A549 (cell line): ENCODE data around the gene BPIFB2.

ENCODE experiments used
- BHLHE40 ChIP-seq: IDR thresholded peaks from 2 replicates; pipeline ENCODE4 v1.6.1; 2012; ENCODE audit warnings: low read depth, low read length, inconsistent platforms
- CHD2 ChIP-seq: fragments of 150-350 bp; IDR thresholded peaks from 2 replicates; pipeline ENCODE4 v1.6.1; 2014; ENCODE audit warnings: low read length; ENCODE audit not compliant: partially characterized antibody
- CTCF ChIP-seq: fragments of >200 bp; sonication (Bioruptor Twin); formaldehyde crosslinking; IDR thresholded peaks from 3 replicates; pipeline ENCODE4 v1.5.1; 2016
- EP300 ChIP-seq, 2 experiments: fragments of >200 bp; sonication (Bioruptor Twin); formaldehyde crosslinking; IDR thresholded peaks; 2 replicates in 1 of 2; 3 replicates in 1 of 2; pipeline ENCODE4 v1.6.1; 2016 to 2017
- ESRRA ChIP-seq: fragments of 150-350 bp; IDR thresholded peaks from 2 replicates; pipeline ENCODE4 v1.6.1; 2014; ENCODE audit warnings: mild to moderate bottlenecking, low read length, borderline replicate concordance
- FOXS1 ChIP-seq: fragments of 250-450 bp; sonication (Bioruptor Pico); IDR thresholded peaks from 2 replicates; pipeline ENCODE4 v1.5.0; 2020; ENCODE audit warnings: mild to moderate bottlenecking, moderate library complexity
- HMGXB4 ChIP-seq: fragments of 250-450 bp; sonication (Bioruptor Pico); IDR thresholded peaks from 2 replicates; pipeline ENCODE4 v1.5.0; 2021; ENCODE audit warnings: mild to moderate bottlenecking, moderate library complexity, borderline replicate concordance
- MAX ChIP-seq: IDR thresholded peaks from 2 replicates; pipeline ENCODE4 v1.6.1; 2012
- MAZ ChIP-seq: fragments of 150-350 bp; IDR thresholded peaks from 2 replicates; pipeline ENCODE4 v1.6.1; 2014; ENCODE audit warnings: antibody characterized with exemption, low read depth, low read length, borderline replicate concordance
- NPAS2 ChIP-seq: fragments of 250-450 bp; sonication (Bioruptor Pico); IDR thresholded peaks from 2 replicates; pipeline ENCODE4 v1.8.0; 2022; ENCODE audit warnings: mild to moderate bottlenecking, moderate library complexity, borderline replicate concordance
- POLR2A ChIP-seq: IDR thresholded peaks from 2 replicates; pipeline ENCODE4 v1.6.1; 2012; ENCODE audit warnings: mild to moderate bottlenecking, low read length
- REST ChIP-seq: fragments of 200-600 bp; sonication (generic); IDR thresholded peaks from 2 replicates; pipeline ENCODE4 v1.6.1; 2016; ENCODE audit warnings: antibody characterized with exemption, mild to moderate bottlenecking, moderate library complexity
- RFX5 ChIP-seq: fragments of 450-650 bp; IDR thresholded peaks from 2 replicates; pipeline ENCODE4 v1.7.1; 2014; ENCODE audit warnings: antibody characterized with exemption, mild to moderate bottlenecking, moderate library complexity

GRCh38 chr20:33061658-33062028 lies 54.1 kb downstream of the BPIFB2 start:
- TF ChIP-seq CTCF (no peak), POLR2A (no peak), MAX (no peak), FOXS1 (CRISPR knock-in tag) (no peak), RFX5 (no peak), BHLHE40 (no peak), NPAS2 (CRISPR knock-in tag) (no peak), REST (no peak), EP300 (IDR thresholded peaks at IDR 0.05) (no peak), ESRRA (no peak), CHD2 (no peak), MAZ (no peak), HMGXB4 (CRISPR knock-in tag) (no peak)
